Neural crest cell (in vitro differentiated cells): Measurements from ENCODE around the gene ADAM33. TPM values are rescaled to one million over a fixed set of nuclear protein-coding genes. Genes with fewer than 3 reads are reported as not detected.

ENCODE experiments used
- DNase-seq: peaks from one replicate; pipeline ENCODE4 v3.0.0; 2021; ENCODE audit warnings: low read depth, mixed read lengths, low spot score
- H3K27ac Mint-ChIP-seq: one replicate; pipeline ENCODE4 v1.8.0; 2021; ENCODE audit warnings: mild to moderate bottlenecking, mixed read lengths; ENCODE audit not compliant: unreplicated experiment
- H3K27me3 Mint-ChIP-seq: 2 replicates; pipeline ENCODE4 v1.8.0; 2021; ENCODE audit warnings: low read depth, mild to moderate bottlenecking, mixed read lengths
- H3K36me3 Mint-ChIP-seq: 2 replicates; pipeline ENCODE4 v1.8.0; 2021; ENCODE audit warnings: low read depth, mild to moderate bottlenecking, mixed read lengths
- H3K4me1 Mint-ChIP-seq: 2 replicates; pipeline ENCODE4 v1.8.0; 2021; ENCODE audit warnings: mixed read lengths
- H3K4me3 Mint-ChIP-seq: one replicate; pipeline ENCODE4 v1.8.0; 2021; ENCODE audit warnings: mild to moderate bottlenecking, mixed read lengths
- H3K9me3 Mint-ChIP-seq: 2 replicates; pipeline ENCODE4 v1.8.0; 2021; ENCODE audit warnings: mixed read lengths
- CTCF ChIP-seq: fragments of 200-600 bp; sonication (generic); conservative IDR thresholded peaks from 2 replicates; pipeline ENCODE4 v1.5.0; 2021; ENCODE audit warnings: antibody characterized with exemption, mild to moderate bottlenecking
- total RNA-seq: library from RNA; stranded (reverse); gene quantifications from 2 replicates; pipeline ENCODE4 v1.2.1, GENCODE V29; 2021

ADAM33 gene
- total RNA-seq, 1 donor from 2014 or later: 3.2 TPM

GRCh38 chr20:3678856-3679720 lies 2.7 kb downstream of the ADAM33 start:
- Mint-ChIP-seq H3K4me3 (no peak overlapping the region), H3K36me3 (no peaks in the 10 kb centered on the region), H3K27ac (no peak overlapping the region), H3K9me3 (no peaks in the 10 kb centered on the region), H3K4me1 (peaks cover 9% of the 10 kb centered on the region), H3K27me3 (peaks cover 64% of the 10 kb centered on the region)
- no peak for DNase-seq
- no peak for TF ChIP-seq CTCF

- Mint-ChIP-seq H3K27ac (no peak overlapping the region), H3K4me3 (no peak overlapping the region), H3K27me3 (peaks cover 61% of the 10 kb centered on the region), H3K36me3 (no peaks in the 10 kb centered on the region), H3K4me1 (peaks cover 9% of the 10 kb centered on the region), H3K9me3 (no peaks in the 10 kb centered on the region)
- DNase-seq: no peak
- no peak for TF ChIP-seq CTCF
Measured at GRCh38 chr20:3678198-3678597, 3.6 kb downstream of the ADAM33 start.

GRCh38 chr20:3677733-3678132 lies 4.1 kb downstream of the ADAM33 start:
- H3K36me3 Mint-ChIP-seq: no peaks in the 10 kb centered on the region
- H3K27ac Mint-ChIP-seq: no peak overlapping the region
- no peak for TF ChIP-seq CTCF
- peaks cover 9% of the 10 kb centered on the region for H3K4me1 Mint-ChIP-seq
- DNase-seq: no peak
- no peak overlapping the region for H3K4me3 Mint-ChIP-seq
- no peaks in the 10 kb centered on the region for H3K9me3 Mint-ChIP-seq
- peaks cover 60% of the 10 kb centered on the region for H3K27me3 Mint-ChIP-seq

- Mint-ChIP-seq H3K27me3 (peaks cover 43% of the 10 kb centered on the region), H3K27ac (peak overlapping the region; percentile 81)
Measured at GRCh38 chr20:3674995-3675900, 6.6 kb downstream of the ADAM33 start.

More at GRCh38 chr20:3674995-3675900, 6.6 kb downstream of the ADAM33 start:
- Mint-ChIP-seq H3K36me3 (no peaks in the 10 kb centered on the region), H3K4me3 (no peak overlapping the region), H3K4me1 (peaks cover 4% of the 10 kb centered on the region), H3K9me3 (no peaks in the 10 kb centered on the region)
- TF ChIP-seq CTCF: no peak
- no peak for DNase-seq
